Suprapubic skin (tissue), 4 donors: ENCODE data around the gene HPX. TPM values are rescaled to one million over a fixed set of nuclear protein-coding genes. Genes with fewer than 3 reads are reported as not detected.

Experiments
- DNase-seq, 2 donors: peaks; one replicate each; pipeline ENCODE4 v3.0.0-alpha.2; 2019; ENCODE audit warnings: low spot score in 2 of 2
- H3K27ac ChIP-seq: fragments of 200-600 bp; sonication (generic); one replicate; pipeline ENCODE4 v1.5.1; 2019
- H3K27me3 ChIP-seq: fragments of 200-600 bp; sonication (generic); one replicate; pipeline ENCODE4 v1.5.1; 2019
- H3K36me3 ChIP-seq: fragments of 200-600 bp; sonication (generic); one replicate; pipeline ENCODE4 v1.5.1; 2019
- H3K4me1 ChIP-seq: fragments of 200-600 bp; sonication (generic); one replicate; pipeline ENCODE4 v1.5.1; 2019
- H3K4me3 ChIP-seq: fragments of 200-600 bp; sonication (generic); one replicate; pipeline ENCODE4 v1.5.1; 2019; ENCODE audit warnings: mild to moderate bottlenecking
- H3K9me3 ChIP-seq: fragments of 200-600 bp; sonication (generic); one replicate; pipeline ENCODE4 v1.5.1; 2019
- CTCF ChIP-seq, 2 donors: fragments of 200-600 bp in 1 of 2; fragments of 450-650 bp in 1 of 2; sonication (generic) in 1 of 2; IDR thresholded peaks; one replicate each; pipeline ENCODE4 v1.5.1; 2016 to 2019; ENCODE audit warnings: antibody characterized with exemption in 2 of 2, mild to moderate bottlenecking in 1 of 2, moderate library complexity in 1 of 2
- EP300 ChIP-seq: sonication (generic); formaldehyde crosslinking; IDR thresholded peaks from one replicate; pipeline ENCODE4 v1.6.1; 2017; ENCODE audit warnings: antibody characterized with exemption
- POLR2A ChIP-seq, 2 donors: fragments of 450-650 bp; IDR thresholded peaks; one replicate each; pipeline ENCODE4 v1.6.1; 2017; ENCODE audit warnings: antibody characterized with exemption in 2 of 2, mild to moderate bottlenecking in 2 of 2, moderate library complexity in 2 of 2
- POLR2AphosphoS5 ChIP-seq, 3 donors: sonication (generic); formaldehyde crosslinking; IDR thresholded peaks; one replicate each; pipeline ENCODE4 v1.6.1; 2017; ENCODE audit warnings: antibody characterized with exemption in 3 of 3
- WGBS: methylation state at CpG from one replicate; pipeline ENCODE4 v1.1.5; 2018; 5-methylcytosine and 5-hydroxymethylcytosine counted together
- total RNA-seq, 4 donors: library from RNA; depleted of rRNA; stranded (reverse); fragments of >200 nt; gene quantifications; one replicate each; pipeline ENCODE4 v1.1.0, GENCODE V29; 2016

HPX gene
- total RNA-seq, 4 donors from 2014 or later, result 0.47 to 15.5 (median 1.3) TPM

GRCh38 chr11:6415797-6416196 is 25.0 kb downstream of the HPX start:
- no peak overlapping the region for H3K4me3 ChIP-seq
- H3K27ac ChIP-seq, result no peak overlapping the region
- peaks cover 24% of the 10 kb centered on the region for H3K4me1 ChIP-seq
- H3K9me3 ChIP-seq, result no peaks in the 10 kb centered on the region
- peaks cover 4% of the 10 kb centered on the region for H3K36me3 ChIP-seq
- H3K27me3 ChIP-seq, result no peaks in the 10 kb centered on the region
- 78% methylated on average over 6 of the region's 6 CpGs for WGBS
- TF ChIP-seq POLR2A (IDR thresholded peaks at IDR 0.05), result no peak
- no peak for TF ChIP-seq POLR2AphosphoS5 (IDR thresholded peaks at IDR 0.05)
- TF ChIP-seq EP300, result no peak
- TF ChIP-seq CTCF (IDR thresholded peaks at IDR 0.05), result no peak
- no peak for DNase-seq

- peaks cover 21% of the 10 kb centered on the region for H3K4me1 ChIP-seq
- H3K4me3 ChIP-seq, result no peak overlapping the region
- TF ChIP-seq CTCF (IDR thresholded peaks at IDR 0.05), result no peak
- TF ChIP-seq EP300, result no peak
- no peak for TF ChIP-seq POLR2AphosphoS5 (IDR thresholded peaks at IDR 0.05)
- TF ChIP-seq POLR2A (IDR thresholded peaks at IDR 0.05), result no peak
- no peaks in the 10 kb centered on the region for H3K9me3 ChIP-seq
- peaks cover 12% of the 10 kb centered on the region for H3K36me3 ChIP-seq
- DNase-seq, result no peak
- WGBS, result 67% methylated on average over 3 of the region's 3 CpGs
- no peaks in the 10 kb centered on the region for H3K27me3 ChIP-seq
- H3K27ac ChIP-seq, result no peak overlapping the region
These were observed 25.9 kb downstream of the HPX start for GRCh38 chr11:6414874-6415328.

GRCh38 chr11:6413791-6414201 is 27.0 kb downstream of the HPX start:
- H3K4me1 ChIP-seq, result peaks cover 14% of the 10 kb centered on the region
- no peaks in the 10 kb centered on the region for H3K9me3 ChIP-seq
- no peak for TF ChIP-seq POLR2AphosphoS5 (IDR thresholded peaks at IDR 0.05)
- TF ChIP-seq EP300, result no peak
- TF ChIP-seq CTCF (IDR thresholded peaks at IDR 0.05), result no peak
- TF ChIP-seq POLR2A (IDR thresholded peaks at IDR 0.05), result no peak
- H3K27ac ChIP-seq, result no peak overlapping the region
- DNase-seq, result no peak
- peaks cover 12% of the 10 kb centered on the region for H3K36me3 ChIP-seq
- H3K4me3 ChIP-seq, result no peak overlapping the region
- no peaks in the 10 kb centered on the region for H3K27me3 ChIP-seq
- 78% methylated on average over 12 of the region's 12 CpGs for WGBS

- no peaks in the 10 kb centered on the region for H3K4me1 ChIP-seq
- H3K27ac ChIP-seq, result no peak overlapping the region
- no peaks in the 10 kb centered on the region for H3K27me3 ChIP-seq
- H3K36me3 ChIP-seq, result peaks cover 12% of the 10 kb centered on the region
- no peak for DNase-seq
- H3K9me3 ChIP-seq, result no peaks in the 10 kb centered on the region
- WGBS, result 89% methylated on average over 10 of the region's 10 CpGs
- no peak overlapping the region for H3K4me3 ChIP-seq
- TF ChIP-seq POLR2A (IDR thresholded peaks at IDR 0.05) (no peak), CTCF (IDR thresholded peaks at IDR 0.05) (no peak), EP300 (no peak), POLR2AphosphoS5 (IDR thresholded peaks at IDR 0.05) (no peak)
These were observed 29.2 kb downstream of the HPX start for GRCh38 chr11:6411594-6412031.

GRCh38 chr11:6410695-6411430 is 29.9 kb downstream of the HPX start:
- H3K27ac ChIP-seq, result no peak overlapping the region

More at GRCh38 chr11:6410695-6411430, 29.9 kb downstream of the HPX start:
- Histone ChIP-seq H3K36me3 (peaks cover 12% of the 10 kb centered on the region), H3K4me1 (no peaks in the 10 kb centered on the region), H3K9me3 (no peaks in the 10 kb centered on the region), H3K4me3 (no peak overlapping the region), H3K27me3 (no peaks in the 10 kb centered on the region)
- no peak for DNase-seq
- WGBS, result 94% methylated on average over 18 of the region's 23 CpGs
- no peak for TF ChIP-seq POLR2A (IDR thresholded peaks at IDR 0.05)
- TF ChIP-seq EP300, result no peak
- TF ChIP-seq POLR2AphosphoS5 (IDR thresholded peaks at IDR 0.05), result no peak
- TF ChIP-seq CTCF (IDR thresholded peaks at IDR 0.05), result no peak
